Mesothelial cell of epicardium (in vitro differentiated cells): ENCODE data around the gene MFGE8. TPM values are rescaled to one million over a fixed set of nuclear protein-coding genes. Genes with fewer than 3 reads are reported as not detected.

ENCODE experiments used
- DNase-seq, 2 experiments: peaks; one replicate each; pipeline ENCODE4 v3.0.0; 2021; ENCODE audit warnings: low spot score in 2 of 2; ENCODE audit not compliant: unreplicated experiment in 2 of 2
- H3K27ac Mint-ChIP-seq: 2 replicates; pipeline ENCODE4 v1.8.0; 2021; ENCODE audit warnings: mixed read lengths
- H3K27me3 Mint-ChIP-seq: 2 replicates; pipeline ENCODE4 v1.8.0; 2021; ENCODE audit warnings: low read depth, mixed read lengths
- H3K36me3 Mint-ChIP-seq: 2 replicates; pipeline ENCODE4 v1.8.0; 2021; ENCODE audit warnings: mixed read lengths
- H3K4me1 Mint-ChIP-seq: 2 replicates; pipeline ENCODE4 v1.8.0; 2021; ENCODE audit warnings: mixed read lengths
- H3K4me3 Mint-ChIP-seq: 2 replicates; pipeline ENCODE4 v1.8.0; 2021; ENCODE audit warnings: mild to moderate bottlenecking, moderate library complexity, mixed read lengths
- H3K9me3 Mint-ChIP-seq: 2 replicates; pipeline ENCODE4 v1.8.0; 2021; ENCODE audit warnings: mixed read lengths
- total RNA-seq: library from RNA; stranded (reverse); gene quantifications from 3 replicates; pipeline ENCODE4 v1.2.1, GENCODE V29; 2021
- TF ChIP-seq, protein P1 (sequence below): fragments of 200-600 bp; sonication (generic); IDR thresholded peaks from one replicate; pipeline ENCODE4 v1.5.0; 2021; ENCODE audit warnings: antibody characterized with exemption; ENCODE audit not compliant: unreplicated experiment

The MFGE8 gene
- total RNA-seq, 1 donor from 2014 or later, result 181 TPM

DNA sequence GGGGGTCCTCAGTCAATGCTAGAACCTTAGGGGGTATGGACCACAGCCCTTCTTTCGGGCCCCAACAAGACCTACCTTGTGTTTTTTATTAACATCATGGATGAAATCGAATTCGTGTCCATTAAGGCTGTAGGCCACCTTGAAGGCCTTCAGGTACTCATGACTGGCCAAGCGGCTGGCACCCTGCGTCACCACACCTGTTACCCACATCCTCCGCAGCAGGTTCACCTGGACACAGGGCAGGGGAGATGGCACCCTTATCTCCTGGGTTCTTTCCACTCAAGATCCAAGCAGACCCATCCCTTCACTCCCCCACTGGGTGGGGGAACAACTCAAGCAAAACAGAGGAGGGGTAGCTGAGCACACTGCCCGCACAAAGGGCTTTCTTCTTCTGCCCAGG, 6.6 kb downstream of the MFGE8 start:
- Mint-ChIP-seq H3K27me3 (no peaks in the 10 kb centered on the region), H3K36me3 (peaks cover 28% of the 10 kb centered on the region), H3K4me3 (no peak overlapping the region), H3K9me3 (no peaks in the 10 kb centered on the region), H3K27ac (no peak overlapping the region), H3K4me1 (peaks cover 19% of the 10 kb centered on the region)
- no peak for DNase-seq
- TF ChIP-seq, protein P1, sequence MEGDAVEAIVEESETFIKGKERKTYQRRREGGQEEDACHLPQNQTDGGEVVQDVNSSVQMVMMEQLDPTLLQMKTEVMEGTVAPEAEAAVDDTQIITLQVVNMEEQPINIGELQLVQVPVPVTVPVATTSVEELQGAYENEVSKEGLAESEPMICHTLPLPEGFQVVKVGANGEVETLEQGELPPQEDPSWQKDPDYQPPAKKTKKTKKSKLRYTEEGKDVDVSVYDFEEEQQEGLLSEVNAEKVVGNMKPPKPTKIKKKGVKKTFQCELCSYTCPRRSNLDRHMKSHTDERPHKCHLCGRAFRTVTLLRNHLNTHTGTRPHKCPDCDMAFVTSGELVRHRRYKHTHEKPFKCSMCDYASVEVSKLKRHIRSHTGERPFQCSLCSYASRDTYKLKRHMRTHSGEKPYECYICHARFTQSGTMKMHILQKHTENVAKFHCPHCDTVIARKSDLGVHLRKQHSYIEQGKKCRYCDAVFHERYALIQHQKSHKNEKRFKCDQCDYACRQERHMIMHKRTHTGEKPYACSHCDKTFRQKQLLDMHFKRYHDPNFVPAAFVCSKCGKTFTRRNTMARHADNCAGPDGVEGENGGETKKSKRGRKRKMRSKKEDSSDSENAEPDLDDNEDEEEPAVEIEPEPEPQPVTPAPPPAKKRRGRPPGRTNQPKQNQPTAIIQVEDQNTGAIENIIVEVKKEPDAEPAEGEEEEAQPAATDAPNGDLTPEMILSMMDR, result no peak

DNA sequence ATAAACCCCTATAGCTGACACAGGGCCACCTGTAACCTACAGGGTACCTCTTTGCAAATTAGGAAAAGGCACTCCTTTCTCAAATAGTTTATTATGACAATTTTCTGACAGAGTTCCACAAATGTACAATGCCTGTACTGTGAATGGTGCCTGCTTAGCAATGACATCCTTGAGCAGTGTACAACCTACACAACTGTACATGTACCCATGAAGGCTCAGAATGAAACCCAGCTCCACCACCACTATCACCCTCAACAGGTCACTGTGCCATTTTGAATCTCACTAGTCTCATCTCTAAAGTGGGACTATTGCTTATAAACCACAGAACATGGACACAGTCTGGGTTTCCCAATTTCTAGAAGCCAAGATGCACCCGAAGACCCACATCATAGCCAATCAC, 7.0 kb downstream of the MFGE8 start:
- H3K27me3 Mint-ChIP-seq, result no peaks in the 10 kb centered on the region
- peaks cover 28% of the 10 kb centered on the region for H3K36me3 Mint-ChIP-seq
- TF ChIP-seq, protein P1, result no peak
- no peaks in the 10 kb centered on the region for H3K9me3 Mint-ChIP-seq
- no peak overlapping the region for H3K27ac Mint-ChIP-seq
- peaks cover 18% of the 10 kb centered on the region for H3K4me1 Mint-ChIP-seq
- no peak for DNase-seq
- no peak overlapping the region for H3K4me3 Mint-ChIP-seq

DNA sequence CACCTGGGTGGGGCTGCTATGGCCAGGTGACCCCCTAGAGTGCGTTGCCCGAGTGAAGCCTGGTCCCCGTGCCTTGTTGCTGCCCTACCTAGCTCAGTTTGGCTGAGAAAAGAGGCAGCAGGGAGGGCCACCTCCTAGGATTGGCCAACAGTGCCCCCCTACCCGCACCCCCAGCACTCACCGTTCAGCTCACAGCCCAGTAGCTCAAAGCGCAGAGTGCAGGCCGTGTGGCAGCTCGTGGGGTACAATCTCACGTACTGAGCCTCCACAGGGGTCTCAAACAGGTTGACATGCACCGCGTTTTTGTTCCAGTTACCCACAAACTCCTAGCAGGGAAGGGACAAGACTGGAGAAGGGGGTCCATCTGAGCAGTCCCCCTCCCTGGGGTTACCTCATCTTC, 7.6 kb downstream of the MFGE8 start:
- peaks cover 13% of the 10 kb centered on the region for H3K4me1 Mint-ChIP-seq
- no peaks in the 10 kb centered on the region for H3K9me3 Mint-ChIP-seq
- no peak for DNase-seq
- TF ChIP-seq, protein P1, result no peak
- peaks cover 28% of the 10 kb centered on the region for H3K36me3 Mint-ChIP-seq
- H3K4me3 Mint-ChIP-seq, result no peak overlapping the region
- H3K27ac Mint-ChIP-seq, result no peak overlapping the region
- no peaks in the 10 kb centered on the region for H3K27me3 Mint-ChIP-seq

DNA sequence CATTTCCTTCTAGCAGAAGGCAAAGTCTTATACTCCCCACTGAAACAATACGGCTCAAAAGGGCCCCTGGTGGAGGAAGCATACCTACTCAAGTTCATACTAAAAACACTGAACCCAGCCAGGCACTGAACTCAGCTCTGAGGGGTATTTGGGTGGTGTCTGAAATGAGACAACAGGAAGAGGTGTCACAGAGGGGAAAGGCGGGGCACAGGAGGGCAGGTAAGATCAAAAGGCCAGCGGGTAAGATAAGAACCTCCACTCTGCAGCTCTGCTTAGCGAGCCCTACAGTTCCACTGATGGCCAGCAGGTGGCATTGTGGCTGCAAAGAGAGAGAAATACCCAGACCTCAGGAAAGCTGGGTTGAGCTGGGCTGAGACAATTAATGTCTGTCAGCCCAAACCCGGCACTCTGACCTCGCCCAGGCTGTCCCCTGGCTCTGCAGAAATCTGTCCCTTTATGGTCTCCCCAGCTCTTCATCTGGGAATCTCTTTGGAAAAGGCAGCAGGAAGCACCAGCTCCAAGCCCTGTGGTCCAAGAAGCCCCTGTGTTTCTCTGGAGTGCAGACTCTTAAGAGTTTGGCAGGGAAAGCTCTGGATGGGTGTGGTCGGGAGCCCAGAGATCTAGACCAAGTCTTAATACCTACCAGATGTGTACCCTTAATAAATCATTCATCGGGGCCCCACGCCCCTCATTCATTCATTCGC, 8.4 kb downstream of the MFGE8 start:
- Mint-ChIP-seq H3K9me3 (no peaks in the 10 kb centered on the region), H3K4me3 (no peak overlapping the region), H3K27me3 (no peaks in the 10 kb centered on the region), H3K27ac (no peak overlapping the region), H3K4me1 (peaks cover 9% of the 10 kb centered on the region), H3K36me3 (peaks cover 22% of the 10 kb centered on the region)
- TF ChIP-seq, protein P1, result peak; percentile 98
- peak in 1 of 2 experiments; percentile 87 for DNase-seq

DNA sequence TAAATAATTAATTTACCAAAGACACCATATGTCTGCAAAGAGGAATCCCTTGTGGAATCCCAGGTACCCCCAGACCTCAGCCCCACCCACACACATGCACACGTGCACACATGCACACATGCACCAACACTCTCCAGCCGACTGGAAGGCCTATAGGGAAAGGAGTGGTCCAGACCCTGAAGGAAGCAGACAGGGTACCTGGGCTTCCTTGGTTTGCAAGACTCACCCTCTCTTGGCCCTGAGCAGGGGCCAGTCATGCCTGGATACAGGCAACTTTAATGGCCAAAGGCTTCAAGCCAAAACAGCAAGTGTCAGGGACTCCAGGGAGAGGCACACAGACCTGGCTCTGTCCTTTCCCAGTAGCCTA, 8.9 kb downstream of the MFGE8 start:
- Mint-ChIP-seq H3K9me3 (no peaks in the 10 kb centered on the region), H3K36me3 (peaks cover 17% of the 10 kb centered on the region), H3K27ac (no peak overlapping the region), H3K27me3 (no peaks in the 10 kb centered on the region), H3K4me1 (peaks cover 3% of the 10 kb centered on the region), H3K4me3 (no peak overlapping the region)
- no peak for DNase-seq
- TF ChIP-seq, protein P1, result no peak
